Esophagus (tissue), 2 donors: ENCODE measurements around the gene IL6ST. TPM values are rescaled to one million over a fixed set of nuclear protein-coding genes. Genes with fewer than 3 reads are reported as not detected.

Experiments used
- H3K27ac ChIP-seq, 2 donors: one replicate each; pipeline ENCODE4 v1.5.1; 2013; ENCODE audit warnings: low read depth in 2 of 2, mild to moderate bottlenecking in 2 of 2, inconsistent platforms in 1 of 2, low read length in 1 of 2, moderate library complexity in 1 of 2
- H3K27me3 ChIP-seq, 2 donors: one replicate each; pipeline ENCODE4 v1.6.1; 2013; ENCODE audit warnings: low read length in 2 of 2, control low read depth in 1 of 2, mild to moderate bottlenecking in 1 of 2; ENCODE audit not compliant: insufficient read depth in 2 of 2, control insufficient read depth in 1 of 2
- H3K36me3 ChIP-seq, 2 donors: one replicate each; pipeline ENCODE4 v1.6.1; 2013; ENCODE audit warnings: low read length in 1 of 2; ENCODE audit not compliant: control insufficient read depth in 2 of 2, insufficient read depth in 2 of 2
- H3K4me1 ChIP-seq, 2 donors: one replicate each; pipeline ENCODE4 v1.6.1; 2013; ENCODE audit warnings: low read length in 1 of 2; ENCODE audit not compliant: control insufficient read depth in 2 of 2, insufficient read depth in 2 of 2
- H3K4me3 ChIP-seq, 2 donors: one replicate each; pipeline ENCODE4 v1.5.1; 2013; ENCODE audit warnings: low read length in 2 of 2, mild to moderate bottlenecking in 2 of 2, low read depth in 1 of 2, moderate library complexity in 1 of 2
- H3K9me3 ChIP-seq, 2 donors: one replicate each; pipeline ENCODE4 v1.6.1; 2013; ENCODE audit warnings: mild to moderate bottlenecking in 2 of 2, low read depth in 1 of 2, low read length in 1 of 2, moderate library complexity in 1 of 2; ENCODE audit not compliant: control insufficient read depth in 2 of 2, insufficient read depth in 1 of 2
- WGBS, 2 donors: extraction: QIAGEN DNeasy Blood & Tissue Kit; methylation state at CpG; one replicate each; pipeline ENCODE4 v1.1.7; 2013; 5-methylcytosine and 5-hydroxymethylcytosine counted together
- polyA plus RNA-seq, 2 donors: library from polyadenylated mRNA; stranded (reverse); fragments of 200-250 nt; gene quantifications; one replicate each; pipeline ENCODE4 v1.2.3, GENCODE V29; 2013
- donor health status: healthy with polysubstance abuse.
- donor health status: Bipolar disorder and iron deficiency.

Gene IL6ST
- polyA plus RNA-seq, 2 donors = 12.9 to 13.3 TPM

DNA sequence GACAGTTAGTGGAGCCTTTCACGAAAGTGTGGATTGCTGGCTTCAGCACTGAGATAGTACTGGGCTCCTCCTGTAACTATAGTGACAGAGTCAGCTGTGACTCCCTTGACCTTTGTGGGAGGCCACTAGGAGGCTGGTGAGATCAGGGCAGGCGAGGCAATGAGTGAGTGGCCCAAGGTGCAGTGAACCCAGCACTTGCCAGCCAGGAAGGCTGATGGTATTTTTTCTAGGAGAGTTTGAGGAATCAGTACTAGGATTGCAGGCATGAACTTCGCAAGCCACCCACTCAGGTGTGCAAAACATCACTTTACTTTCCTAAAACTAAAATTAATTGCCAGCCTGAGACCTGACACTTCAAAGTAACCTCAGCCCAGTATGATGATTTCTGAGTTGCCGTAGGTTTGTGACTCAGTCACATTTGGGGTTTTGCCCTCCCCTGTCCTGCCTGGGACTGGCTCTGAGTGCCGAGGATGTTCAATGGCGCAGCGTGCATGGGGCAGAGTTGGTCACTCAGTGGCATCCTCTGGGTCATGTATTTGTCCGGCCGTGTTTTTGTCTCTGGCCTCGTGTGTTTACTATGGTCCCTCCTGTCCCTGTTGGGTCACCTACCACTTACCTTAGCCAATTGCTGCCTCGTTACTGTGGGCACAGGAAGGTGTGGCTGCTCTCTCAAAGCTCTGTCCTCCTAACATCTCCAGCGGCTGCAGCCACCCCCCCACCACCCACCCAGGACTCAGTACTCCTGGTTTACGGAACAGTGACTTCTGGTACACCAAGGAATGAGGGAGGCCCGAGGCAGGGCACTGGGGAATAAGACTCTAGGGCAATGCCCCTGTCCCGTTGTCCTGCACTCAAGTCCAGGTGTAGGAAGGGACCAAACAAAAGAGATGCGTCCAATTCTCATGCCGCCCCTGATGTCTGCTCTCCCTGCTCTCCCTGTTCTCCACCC, 76.4 kb downstream of the IL6ST start:
- Histone ChIP-seq H3K9me3 (no peaks in the 10 kb centered on the region), H3K4me3 (no peak overlapping the region), H3K4me1 (no peaks in the 10 kb centered on the region), H3K36me3 (no peaks in the 10 kb centered on the region), H3K27ac (no peak overlapping the region), H3K27me3 (no peaks in the 10 kb centered on the region)
- 92 to 93% methylated on average over 17 of the region's 17 CpGs for WGBS, 2 donors

DNA sequence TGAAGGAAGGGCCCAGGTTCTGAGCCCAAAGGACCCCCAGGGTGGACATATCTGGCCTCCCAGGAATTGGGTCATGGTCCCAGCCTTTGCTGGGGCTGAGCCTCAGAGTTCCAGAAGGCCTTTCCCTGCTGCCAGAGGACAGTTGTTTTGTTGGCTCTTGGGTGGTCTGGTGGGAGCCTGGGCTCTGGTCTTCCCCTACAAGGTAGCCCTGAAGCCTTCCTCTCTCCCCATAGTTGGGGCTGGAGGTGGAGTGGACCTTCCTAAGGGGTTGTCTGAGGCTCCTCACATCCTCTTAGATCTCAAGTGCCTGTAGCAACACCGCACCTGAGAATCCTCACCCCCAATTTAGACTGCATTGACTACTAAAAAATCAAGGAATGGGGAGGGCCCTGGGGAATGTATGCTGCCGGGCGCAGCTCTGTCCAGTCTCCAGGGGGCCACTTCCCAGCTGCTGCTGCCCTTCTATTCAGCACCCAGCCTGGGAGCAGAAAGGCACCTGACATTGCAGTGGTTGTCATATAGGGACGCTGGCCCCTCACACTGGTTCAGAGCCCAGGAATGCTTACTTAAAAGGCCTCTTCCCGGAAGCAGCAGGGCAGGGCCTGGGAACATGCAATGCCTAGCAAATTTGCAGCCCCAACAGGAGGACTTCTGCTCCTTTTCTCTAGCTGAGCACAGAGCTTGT, 77.2 kb downstream of the IL6ST start:
- WGBS, 2 donors = 89 to 93% methylated on average over 5 of the region's 5 CpGs
- no peaks in the 10 kb centered on the region for H3K36me3 ChIP-seq
- H3K27me3 ChIP-seq = no peaks in the 10 kb centered on the region
- no peak overlapping the region for H3K27ac ChIP-seq
- H3K4me3 ChIP-seq = no peak overlapping the region
- H3K4me1 ChIP-seq = no peaks in the 10 kb centered on the region
- H3K9me3 ChIP-seq = no peaks in the 10 kb centered on the region

DNA sequence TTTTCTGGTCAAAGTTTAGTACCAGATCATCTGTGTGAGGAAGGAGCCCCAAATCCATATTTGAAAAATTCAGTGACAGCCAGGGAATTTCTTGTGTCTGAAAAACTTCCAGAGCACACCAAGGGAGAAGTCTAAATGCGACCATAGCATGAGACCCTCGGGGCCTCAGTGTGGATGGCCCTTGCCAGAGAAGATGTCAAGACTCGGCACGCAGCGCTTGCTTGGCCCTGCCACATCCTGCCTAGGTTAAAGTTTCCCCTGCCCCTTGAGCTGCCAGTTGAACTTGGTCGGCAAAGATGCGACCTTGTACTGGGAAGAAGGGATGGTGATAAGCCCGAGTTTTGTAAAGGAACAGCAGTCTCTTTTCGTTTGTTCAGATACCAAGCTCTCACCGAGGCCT, 77.8 kb downstream of the IL6ST start:
- WGBS, 2 donors = 74% methylated on average over 10 of the region's 10 CpGs
- Histone ChIP-seq H3K4me3 (no peak overlapping the region), H3K27ac (no peak overlapping the region), H3K27me3 (no peaks in the 10 kb centered on the region), H3K4me1 (no peaks in the 10 kb centered on the region), H3K9me3 (no peaks in the 10 kb centered on the region), H3K36me3 (no peaks in the 10 kb centered on the region)

DNA sequence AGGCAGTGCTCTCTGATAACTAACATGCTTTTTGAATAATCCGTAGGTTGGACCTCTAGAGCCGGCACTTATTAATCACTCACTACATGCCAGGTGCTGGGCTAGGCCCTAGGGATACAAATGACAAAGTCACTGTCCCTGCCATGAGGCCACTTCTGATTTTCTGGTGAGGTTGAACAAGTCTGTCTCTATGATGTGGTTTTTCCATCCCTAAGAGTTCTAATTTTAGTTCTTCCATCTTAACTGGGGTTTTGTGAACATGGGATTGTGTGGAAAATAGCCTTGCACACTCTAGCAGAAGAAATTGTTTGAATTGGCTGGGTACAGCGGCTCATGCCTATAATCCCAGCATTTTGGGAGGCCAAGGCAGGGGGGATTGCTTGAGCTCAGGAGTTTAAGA, 79.0 kb downstream of the IL6ST start:
- no peaks in the 10 kb centered on the region for H3K36me3 ChIP-seq
- WGBS, 2 donors = 86 to 91% methylated on average over 3 of the region's 3 CpGs

DNA sequence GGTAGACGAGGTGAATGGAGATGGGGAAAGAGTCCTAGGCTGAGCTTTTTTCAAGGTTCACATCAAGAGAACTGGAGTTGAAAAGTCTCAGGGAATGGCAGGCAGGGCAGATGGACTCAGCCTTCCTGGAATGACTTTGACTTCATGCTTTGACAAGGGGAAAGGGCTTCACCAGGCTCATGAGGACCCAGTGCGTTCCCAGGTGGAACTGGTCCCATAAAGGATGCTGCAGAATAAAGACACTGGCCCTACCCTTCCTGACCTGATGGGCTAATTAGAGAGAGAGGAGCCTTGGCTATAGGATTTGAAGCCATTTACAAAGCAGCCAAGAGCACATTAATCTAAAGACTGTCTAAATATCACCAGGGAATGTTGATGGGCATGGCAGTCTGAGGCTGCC, 79.8 kb downstream of the IL6ST start:
- WGBS, 2 donors = 94 to 95% methylated on average over 2 of the region's 2 CpGs
- Histone ChIP-seq H3K4me3 (no peak overlapping the region), H3K27ac (no peak overlapping the region), H3K9me3 (no peaks in the 10 kb centered on the region), H3K36me3 (no peaks in the 10 kb centered on the region), H3K4me1 (no peaks in the 10 kb centered on the region), H3K27me3 (no peaks in the 10 kb centered on the region)

More for the DNA sequence above, 79.0 kb downstream of the IL6ST start:
- no peaks in the 10 kb centered on the region for H3K4me1 ChIP-seq
- H3K4me3 ChIP-seq = no peak overlapping the region
- no peak overlapping the region for H3K27ac ChIP-seq
- no peaks in the 10 kb centered on the region for H3K9me3 ChIP-seq
- H3K27me3 ChIP-seq = no peaks in the 10 kb centered on the region

DNA sequence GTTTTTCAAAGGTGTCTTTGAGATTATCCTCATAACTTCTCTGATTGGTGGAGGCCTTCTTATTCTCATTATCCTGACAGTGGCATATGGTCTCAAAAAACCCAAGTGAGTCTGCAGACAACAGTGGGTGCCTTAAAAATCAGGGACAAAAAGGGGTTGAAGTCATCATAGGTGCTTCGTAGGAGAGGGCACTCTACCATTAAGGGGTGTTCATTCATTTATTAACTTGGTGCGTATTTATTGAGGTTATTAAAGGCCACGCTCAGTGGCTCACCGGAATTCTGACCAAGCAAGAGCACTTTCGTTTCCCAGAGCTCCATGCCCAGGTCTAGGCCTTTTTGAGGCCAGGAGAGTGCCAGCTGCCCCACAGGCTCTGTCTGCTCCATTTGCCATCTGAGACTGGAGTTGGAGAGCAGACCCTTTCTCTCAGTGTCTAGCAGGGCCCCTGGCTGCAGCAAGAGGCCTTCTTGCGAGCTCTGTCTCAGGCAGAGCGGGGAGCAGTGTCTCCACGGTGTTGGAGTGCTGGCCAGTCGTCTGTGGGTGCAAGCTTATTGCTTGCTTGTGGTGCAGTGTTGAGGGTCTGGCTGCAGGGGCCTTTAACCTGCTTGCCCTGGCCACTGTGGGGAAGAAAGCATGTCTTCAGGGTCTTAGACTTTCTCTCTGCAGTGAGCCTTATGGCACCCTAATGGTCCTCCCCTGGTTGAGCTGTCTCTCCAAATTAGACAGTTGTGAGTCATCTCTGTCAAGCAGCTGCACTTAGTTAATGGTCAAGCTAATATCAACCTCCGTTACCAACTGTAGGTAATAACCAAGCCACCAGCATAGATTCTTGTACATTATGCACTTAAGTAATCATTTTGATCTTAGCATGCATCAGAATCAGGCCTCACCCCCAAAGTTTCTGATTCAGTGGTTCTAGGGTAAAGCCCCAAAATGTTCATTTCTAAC, 81.0 kb downstream of the IL6ST start:
- H3K27me3 ChIP-seq = no peaks in the 10 kb centered on the region
- H3K27ac ChIP-seq = no peak overlapping the region
- no peaks in the 10 kb centered on the region for H3K36me3 ChIP-seq
- no peaks in the 10 kb centered on the region for H3K9me3 ChIP-seq
- H3K4me1 ChIP-seq = no peaks in the 10 kb centered on the region
- no peak overlapping the region for H3K4me3 ChIP-seq
- 87 to 96% methylated on average over 10 of the region's 10 CpGs for WGBS, 2 donors

DNA sequence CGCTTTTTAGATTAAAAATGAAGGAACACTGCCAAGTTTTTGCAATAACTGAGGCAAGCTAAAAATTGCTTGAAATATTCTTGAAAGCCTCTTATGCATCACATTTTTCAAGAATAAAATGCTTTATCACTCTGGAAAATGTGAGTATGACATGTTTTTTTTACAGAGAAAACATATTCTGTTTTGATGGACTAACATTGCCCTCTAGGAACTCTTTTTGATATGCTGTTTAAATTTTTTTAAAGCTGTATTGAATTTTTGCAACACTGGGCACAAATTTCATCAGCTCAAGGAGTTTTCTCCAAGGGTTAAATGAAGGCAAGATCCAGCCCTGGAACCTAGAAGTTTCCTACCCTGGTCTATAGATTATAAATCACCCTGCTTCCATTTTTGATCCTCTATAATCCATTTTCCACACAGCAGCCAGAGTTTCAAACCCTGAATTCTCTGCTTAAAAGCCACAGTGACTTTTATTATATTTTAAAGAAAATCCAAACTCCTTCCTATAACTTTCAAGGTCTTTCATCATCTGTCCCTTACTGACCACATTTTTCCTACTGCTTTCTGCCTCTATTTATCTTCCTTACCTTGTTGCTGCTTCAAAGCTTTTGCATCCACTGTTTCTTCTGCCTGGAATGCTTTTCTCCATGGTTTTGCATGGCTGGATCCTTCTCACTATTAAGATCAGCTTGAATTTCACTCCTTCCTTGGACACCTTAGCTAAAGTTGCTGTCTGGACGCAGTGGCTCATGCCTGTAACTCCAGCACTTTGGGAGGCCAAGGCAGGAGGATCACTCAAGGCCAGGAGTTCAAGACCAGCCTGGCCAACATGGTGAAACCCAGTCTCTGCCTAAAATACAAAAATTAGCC, 82.7 kb downstream of the IL6ST start:
- H3K36me3 ChIP-seq = no peaks in the 10 kb centered on the region
- H3K27ac ChIP-seq = no peak overlapping the region
- no peaks in the 10 kb centered on the region for H3K4me1 ChIP-seq
- no peaks in the 10 kb centered on the region for H3K9me3 ChIP-seq
- WGBS, 2 donors = 73 to 76% methylated on average over 2 of the region's 2 CpGs
- no peaks in the 10 kb centered on the region for H3K27me3 ChIP-seq
- H3K4me3 ChIP-seq = no peak overlapping the region

DNA sequence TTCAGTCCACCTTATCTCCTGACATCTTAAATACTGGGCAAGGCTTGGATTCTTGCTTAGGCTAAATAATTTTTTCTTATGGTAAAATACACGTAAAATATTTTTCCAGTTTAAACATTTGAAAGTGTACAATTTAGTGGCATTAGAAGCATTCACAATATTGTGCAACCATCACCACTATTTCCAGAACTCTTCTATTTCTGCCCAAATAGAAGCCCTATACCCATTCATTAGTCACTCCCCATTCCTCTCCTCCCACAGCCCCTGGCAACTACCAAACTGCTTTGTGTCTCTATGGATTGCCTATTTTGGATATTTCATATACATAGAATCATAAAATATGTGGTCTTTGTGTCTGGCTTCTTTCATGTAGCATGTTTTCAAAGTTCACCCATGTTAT, 86.0 kb downstream of the IL6ST start:
- no peak overlapping the region for H3K4me3 ChIP-seq
- H3K27ac ChIP-seq = no peak overlapping the region
- 50 to 55% methylated on average over 1 of the region's 1 CpG for whole genome bisulfite sequencing, 2 donors
- H3K9me3 ChIP-seq = no peaks in the 10 kb centered on the region
- no peaks in the 10 kb centered on the region for H3K36me3 ChIP-seq
- H3K4me1 ChIP-seq = no peaks in the 10 kb centered on the region
- no peaks in the 10 kb centered on the region for H3K27me3 ChIP-seq
